Right lobe of liver (tissue), 6 donors: Measurements from ENCODE around the gene CAMKMT. TPM values are rescaled to one million over a fixed set of nuclear protein-coding genes. Genes with fewer than 3 reads are reported as not detected.

Experiments used
- ATAC-seq, 4 donors: fragments of 200-7000 bp; cut with Tn5 transposase; one replicate each; pipeline ENCODE4 v1.9.1; 2020; ENCODE audit warnings: mild to moderate bottlenecking in 4 of 4, moderate library complexity in 4 of 4
- DNase-seq, 3 donors: peaks; one replicate each; pipeline ENCODE4 v3.0.0-alpha.2; 2020
- H3K27ac ChIP-seq, 3 donors: fragments of 200-600 bp; one replicate each; pipeline ENCODE4 v1.8.0; 2022
- H3K27me3 ChIP-seq, 2 donors: fragments of 200-600 bp; one replicate each; pipeline ENCODE4 v1.8.0; 2022
- H3K36me3 ChIP-seq, 4 donors: fragments of 200-600 bp; sonication (generic) in 1 of 4; one replicate each; pipeline versions ENCODE4 v1.5.1 to v1.8.0; 2017 to 2022; ENCODE audit warnings: control low read depth in 1 of 4
- H3K4me1 ChIP-seq, 4 donors: fragments of 200-600 bp; sonication (generic) in 1 of 4; one replicate each; pipeline versions ENCODE4 v1.5.1 to v1.8.0; 2017 to 2022; ENCODE audit warnings: control low read depth in 1 of 4
- H3K4me3 ChIP-seq, 3 donors: fragments of 200-600 bp; one replicate each; pipeline ENCODE4 v1.8.0; 2022
- H3K9me3 ChIP-seq, 4 donors: fragments of 200-600 bp; sonication (generic) in 1 of 4; one replicate each; pipeline versions ENCODE4 v1.5.1 to v1.8.0; 2017 to 2022; ENCODE audit warnings: control low read depth in 1 of 4
- POLR2A ChIP-seq: fragments of 450-650 bp; IDR thresholded peaks from one replicate; pipeline ENCODE4 v1.6.1; 2017; ENCODE audit warnings: antibody characterized with exemption, mild to moderate bottlenecking
- WGBS: methylation state at CpG from one replicate; pipeline ENCODE4 v1.1.6; 2018; ENCODE audit warnings: low coverage, low lambda C conversion rate; ENCODE audit not compliant: insufficient coverage; ENCODE audit errors: missing lambda C conversion rate; 5-methylcytosine and 5-hydroxymethylcytosine counted together
- intact Hi-C, 2 donors: fragments of 100-400 bp; cut with DNase I; formaldehyde crosslinking; loops; one replicate each; pipeline versions ENCODE4 v1.11.2 to v1.14.1; 2022
- total RNA-seq, 6 experiments: library from RNA; depleted of rRNA in 2 of 6; stranded (reverse); fragments of >200 nt in 2 of 6; fragmentation: NEBNext Ultra II Directional in 3 of 6; extraction: Animal tissue kit (Norgen Biotek cat#: 25700) in 3 of 6; gene quantifications; one replicate each; pipeline versions ENCODE4 v1.1.0 to v1.2.4, GENCODE V29; 2016 to 2023
- TF ChIP-seq, protein P1 (sequence below), 4 donors: fragments of 200-600 bp in 3 of 4; fragments of 450-650 bp in 1 of 4; IDR thresholded peaks; one replicate each; pipeline versions ENCODE4 v1.5.1 to v1.8.0; 2016 to 2022; ENCODE audit warnings: antibody characterized with exemption in 4 of 4, mild to moderate bottlenecking in 2 of 4
- donor health status: DM: no; HTN: yes; CAD: no.
- donor health status: DM: no; HTN: no; CAD: no.
- donor health status: DM: no; HTN: no; CAD: no.
- donor health status: DM: no; HTN: yes; CAD: no.
- donor health status: DM: no; HTN: yes; CAD: no.

The CAMKMT gene
- total RNA-seq, 6 experiments from 2014 or later: 2.0 to 7.4 (median 5.2) TPM

DNA sequence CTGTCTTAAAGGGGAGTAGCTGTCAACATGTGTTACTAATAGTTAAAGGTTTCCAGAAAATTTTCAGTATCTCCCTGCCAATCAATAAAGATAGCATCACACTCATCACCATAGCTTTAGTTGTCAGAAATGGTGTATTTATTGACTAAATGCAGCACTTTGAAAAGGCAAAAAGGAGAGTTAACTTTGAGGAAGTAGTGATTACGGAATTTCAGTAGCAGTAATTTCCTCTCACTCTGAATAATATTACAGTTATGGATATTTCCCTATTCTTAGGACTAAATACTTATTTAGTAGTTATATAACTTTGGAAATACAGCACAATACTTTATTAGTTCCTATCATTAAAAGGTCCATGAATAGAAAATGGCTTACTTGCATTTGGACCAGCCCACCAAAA, 250.5 kb downstream of the CAMKMT start:
- Histone ChIP-seq H3K36me3 (no peaks in the 10 kb centered on the region), H3K9me3 (no peaks in the 10 kb centered on the region), H3K4me3 (no peak overlapping the region), H3K4me1 (no peaks in the 10 kb centered on the region), H3K27me3 (no peaks in the 10 kb centered on the region), H3K27ac (no peak overlapping the region)
- no peak for TF ChIP-seq POLR2A
- TF ChIP-seq, protein P1, sequence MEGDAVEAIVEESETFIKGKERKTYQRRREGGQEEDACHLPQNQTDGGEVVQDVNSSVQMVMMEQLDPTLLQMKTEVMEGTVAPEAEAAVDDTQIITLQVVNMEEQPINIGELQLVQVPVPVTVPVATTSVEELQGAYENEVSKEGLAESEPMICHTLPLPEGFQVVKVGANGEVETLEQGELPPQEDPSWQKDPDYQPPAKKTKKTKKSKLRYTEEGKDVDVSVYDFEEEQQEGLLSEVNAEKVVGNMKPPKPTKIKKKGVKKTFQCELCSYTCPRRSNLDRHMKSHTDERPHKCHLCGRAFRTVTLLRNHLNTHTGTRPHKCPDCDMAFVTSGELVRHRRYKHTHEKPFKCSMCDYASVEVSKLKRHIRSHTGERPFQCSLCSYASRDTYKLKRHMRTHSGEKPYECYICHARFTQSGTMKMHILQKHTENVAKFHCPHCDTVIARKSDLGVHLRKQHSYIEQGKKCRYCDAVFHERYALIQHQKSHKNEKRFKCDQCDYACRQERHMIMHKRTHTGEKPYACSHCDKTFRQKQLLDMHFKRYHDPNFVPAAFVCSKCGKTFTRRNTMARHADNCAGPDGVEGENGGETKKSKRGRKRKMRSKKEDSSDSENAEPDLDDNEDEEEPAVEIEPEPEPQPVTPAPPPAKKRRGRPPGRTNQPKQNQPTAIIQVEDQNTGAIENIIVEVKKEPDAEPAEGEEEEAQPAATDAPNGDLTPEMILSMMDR (IDR thresholded peaks at IDR 0.05): no peak
- ATAC-seq (no peak), DNase-seq (no peak)
- WGBS: 57% methylated on average over 1 of the region's 1 CpG
- intact Hi-C loops: no loop called here

DNA sequence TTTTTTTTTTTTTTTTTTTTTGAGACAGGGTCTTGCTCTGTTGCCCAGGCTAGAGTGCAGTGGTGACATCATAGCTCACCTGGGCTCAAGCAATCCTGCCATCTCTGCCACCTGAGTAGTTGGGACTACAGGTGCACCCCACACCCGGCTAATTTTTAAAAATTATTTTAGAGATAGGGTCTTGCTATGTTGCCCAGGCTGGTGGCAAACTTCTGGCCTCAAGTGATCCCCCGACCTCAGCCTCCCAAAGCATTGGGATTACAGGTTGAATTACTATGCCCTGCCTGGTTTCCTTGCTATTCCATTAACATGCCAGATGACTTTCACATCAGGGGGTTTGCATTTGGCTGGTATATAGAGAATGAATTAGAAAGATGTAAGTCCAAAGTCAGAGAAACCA, 253.2 kb downstream of the CAMKMT start:
- no peaks in the 10 kb centered on the region for H3K9me3 ChIP-seq
- intact Hi-C loops: no loop called here
- ATAC-seq (no peak), DNase-seq (no peak)
- no peak overlapping the region for H3K27ac ChIP-seq
- no peaks in the 10 kb centered on the region for H3K27me3 ChIP-seq
- no peak overlapping the region for H3K4me3 ChIP-seq
- peaks cover 0 to 2% (median 0%) of the 10 kb centered on the region in 4 donors for H3K4me1 ChIP-seq
- 100% methylated on average over 2 of the region's 2 CpGs for WGBS
- TF ChIP-seq, protein P1 (IDR thresholded peaks at IDR 0.05): no peak
- no peak for TF ChIP-seq POLR2A
- H3K36me3 ChIP-seq: no peaks in the 10 kb centered on the region

DNA sequence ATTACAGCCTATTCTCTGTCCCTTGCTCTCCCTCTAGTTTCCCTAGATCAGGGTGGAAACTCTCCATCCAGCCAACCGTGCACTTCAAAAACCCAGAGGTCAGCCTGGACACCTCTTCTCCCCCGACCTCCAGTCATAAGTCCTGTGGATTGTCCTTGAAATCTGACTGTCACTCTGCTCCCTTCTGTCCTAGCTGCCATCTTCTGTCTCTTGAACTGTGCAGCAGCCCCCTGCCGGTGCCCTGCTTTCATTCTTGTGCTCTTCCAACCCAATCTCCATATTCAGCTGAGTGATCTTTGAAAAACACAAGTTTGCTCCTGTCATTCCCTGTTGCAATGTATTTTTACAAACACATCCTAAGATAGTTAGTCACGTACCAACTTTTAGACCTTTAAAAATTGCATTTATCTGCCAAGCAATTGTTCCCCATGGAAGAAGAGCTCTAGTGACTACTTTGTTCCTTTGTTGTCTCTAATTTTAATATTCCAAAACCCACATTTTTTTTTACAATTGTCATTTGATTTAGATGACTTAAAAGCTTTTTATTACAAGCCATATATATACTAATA, 254.3 kb downstream of the CAMKMT start:
- Histone ChIP-seq H3K4me3 (no peak overlapping the region), H3K27ac (no peak overlapping the region), H3K9me3 (no peaks in the 10 kb centered on the region), H3K36me3 (no peaks in the 10 kb centered on the region), H3K27me3 (no peaks in the 10 kb centered on the region), H3K4me1 (peaks cover 0 to 9% (median 0%) of the 10 kb centered on the region in 4 donors)
- intact Hi-C loops: no loop called here
- TF ChIP-seq, protein P1 (IDR thresholded peaks at IDR 0.05): no peak
- no peak for TF ChIP-seq POLR2A
- DNase-seq: no peak
- ATAC-seq: peak in 2 of 4 donors; percentile 12 to 20
- WGBS: 54% methylated on average over 3 of the region's 4 CpGs

DNA sequence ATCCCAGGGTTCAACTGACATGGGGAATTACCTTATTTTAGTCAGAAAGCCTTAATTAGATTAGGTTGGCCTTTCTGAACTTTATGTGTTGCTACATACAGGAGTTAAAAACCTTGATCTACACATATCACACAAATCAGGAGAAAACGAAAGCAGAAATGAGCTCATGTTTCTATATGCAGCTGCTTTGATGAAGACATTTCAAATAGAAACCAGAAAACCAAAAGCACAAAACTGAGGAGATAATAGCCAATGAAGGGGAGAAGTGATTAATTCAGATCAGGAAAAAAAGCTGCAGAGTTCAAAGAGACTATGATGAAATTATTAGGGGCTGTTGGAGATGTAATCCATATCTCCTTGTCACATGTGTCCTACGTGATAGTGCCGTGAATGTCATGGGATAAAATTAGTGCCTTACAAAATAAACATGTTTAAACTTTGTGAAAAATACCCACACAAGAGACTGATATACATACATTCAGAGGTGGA, 255.0 kb downstream of the CAMKMT start:
- Histone ChIP-seq H3K27ac (no peak overlapping the region), H3K36me3 (no peaks in the 10 kb centered on the region), H3K27me3 (no peaks in the 10 kb centered on the region), H3K4me1 (peaks cover 0 to 9% (median 0%) of the 10 kb centered on the region in 4 donors), H3K9me3 (no peaks in the 10 kb centered on the region), H3K4me3 (peak overlapping the region in 1 of 3 donors; percentile 3)
- 13% methylated on average over 3 of the region's 3 CpGs for WGBS
- no peak for TF ChIP-seq POLR2A
- TF ChIP-seq, protein P1 (IDR thresholded peaks at IDR 0.05): no peak
- DNase-seq (no peak), ATAC-seq (peak; percentile 19 to 76 (median 34))
- intact Hi-C loops: no loop called here
